ENCODE measurements around the gene LY6G6F. TPM values are rescaled to one million over a fixed set of nuclear protein-coding genes. Genes with fewer than 3 reads are reported as not detected.

LY6G6F gene
- total RNA-seq, 1 donor from 2014 or later: not detected

- Mint-ChIP-seq H3K27ac (ENCODE audit: unreplicated experiment) (peak overlapping the region; percentile 10), H3K4me1 (ENCODE audit: low read depth, unreplicated experiment) (peaks cover 9% of the 10 kb centered on the region), H3K4me3 (ENCODE audit: unreplicated experiment) (no peak overlapping the region), H3K27me3 (ENCODE audit: unreplicated experiment) (peaks cover 12% of the 10 kb centered on the region), H3K36me3 (ENCODE audit: unreplicated experiment) (no peaks in the 10 kb centered on the region), H3K9me3 (ENCODE audit: unreplicated experiment) (peaks cover 15% of the 10 kb centered on the region)
- DNase-seq: no peak
- TF ChIP-seq, protein P1, sequence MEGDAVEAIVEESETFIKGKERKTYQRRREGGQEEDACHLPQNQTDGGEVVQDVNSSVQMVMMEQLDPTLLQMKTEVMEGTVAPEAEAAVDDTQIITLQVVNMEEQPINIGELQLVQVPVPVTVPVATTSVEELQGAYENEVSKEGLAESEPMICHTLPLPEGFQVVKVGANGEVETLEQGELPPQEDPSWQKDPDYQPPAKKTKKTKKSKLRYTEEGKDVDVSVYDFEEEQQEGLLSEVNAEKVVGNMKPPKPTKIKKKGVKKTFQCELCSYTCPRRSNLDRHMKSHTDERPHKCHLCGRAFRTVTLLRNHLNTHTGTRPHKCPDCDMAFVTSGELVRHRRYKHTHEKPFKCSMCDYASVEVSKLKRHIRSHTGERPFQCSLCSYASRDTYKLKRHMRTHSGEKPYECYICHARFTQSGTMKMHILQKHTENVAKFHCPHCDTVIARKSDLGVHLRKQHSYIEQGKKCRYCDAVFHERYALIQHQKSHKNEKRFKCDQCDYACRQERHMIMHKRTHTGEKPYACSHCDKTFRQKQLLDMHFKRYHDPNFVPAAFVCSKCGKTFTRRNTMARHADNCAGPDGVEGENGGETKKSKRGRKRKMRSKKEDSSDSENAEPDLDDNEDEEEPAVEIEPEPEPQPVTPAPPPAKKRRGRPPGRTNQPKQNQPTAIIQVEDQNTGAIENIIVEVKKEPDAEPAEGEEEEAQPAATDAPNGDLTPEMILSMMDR (IDR thresholded peaks at IDR 0.05; ENCODE audit: partially characterized antibody, unreplicated experiment): no peak
Observed at GRCh38 chr6:31677955-31678354, 28.7 kb upstream of the LY6G6F start.

GRCh38 chr6:31680226-31681134 is 26.2 kb upstream of the LY6G6F start, which contains the start of gene LY6G5C:
TSS of gene LY6G5C (minus strand) at chr6:31681067. CDS start at chr6:31680373, 694 bp downstream.
- Mint-ChIP-seq H3K27me3 (ENCODE audit: unreplicated experiment) (peaks cover 12% of the 10 kb centered on the region), H3K4me3 (ENCODE audit: unreplicated experiment) (peak within 1 kb of the TSS; percentile 89), H3K36me3 (ENCODE audit: unreplicated experiment) (no peaks in the 10 kb centered on the region), H3K27ac (ENCODE audit: unreplicated experiment) (peak within 1 kb of the TSS; percentile 77), H3K4me1 (ENCODE audit: low read depth, unreplicated experiment) (peaks cover 12% of the 10 kb centered on the region), H3K9me3 (ENCODE audit: unreplicated experiment) (peaks cover 17% of the 10 kb centered on the region)
- peak; percentile 81 for DNase-seq
- TF ChIP-seq, protein P1 (IDR thresholded peaks at IDR 0.05; ENCODE audit: partially characterized antibody, unreplicated experiment): peak; percentile 45

DNA sequence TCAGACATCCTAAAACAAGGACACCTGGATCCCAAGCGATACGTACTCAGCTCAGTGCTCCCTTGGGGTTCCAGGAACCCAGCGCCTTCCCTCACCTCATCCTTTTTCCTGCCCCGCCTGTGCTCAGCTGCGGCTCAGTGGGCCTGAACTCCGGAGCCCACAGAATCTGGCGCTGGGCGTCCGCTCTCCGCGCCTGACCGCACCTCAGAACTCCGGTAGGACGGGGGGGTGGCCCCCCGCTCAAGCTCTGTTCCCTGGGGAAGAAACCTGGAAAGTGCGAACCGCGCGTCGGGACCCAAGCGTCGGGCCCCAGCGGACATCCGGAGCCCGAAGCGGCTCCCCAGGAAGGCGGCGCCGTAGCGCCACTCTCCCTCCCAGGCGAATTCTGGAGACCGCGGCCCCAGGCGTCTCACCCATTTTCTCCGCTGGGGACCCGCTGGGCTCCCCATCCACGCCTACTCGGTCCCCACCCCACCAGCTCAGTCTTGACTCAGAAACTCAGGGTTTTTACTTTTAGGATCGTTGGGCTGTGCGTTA is 25.5 kb upstream of the LY6G6F start:
- TF ChIP-seq, protein P1 (IDR thresholded peaks at IDR 0.05; ENCODE audit: partially characterized antibody, unreplicated experiment): no peak
- peak overlapping the region; percentile 89 for H3K4me3 Mint-ChIP-seq (ENCODE audit: unreplicated experiment)
- DNase-seq: no peak
- H3K4me1 Mint-ChIP-seq (ENCODE audit: low read depth, unreplicated experiment): peaks cover 12% of the 10 kb centered on the region
- H3K9me3 Mint-ChIP-seq (ENCODE audit: unreplicated experiment): peaks cover 19% of the 10 kb centered on the region
- no peak overlapping the region for H3K27ac Mint-ChIP-seq (ENCODE audit: unreplicated experiment)
- H3K27me3 Mint-ChIP-seq (ENCODE audit: unreplicated experiment): peaks cover 13% of the 10 kb centered on the region
- H3K36me3 Mint-ChIP-seq (ENCODE audit: unreplicated experiment): no peaks in the 10 kb centered on the region

GRCh38 chr6:31683591-31683990 is 23.1 kb upstream of the LY6G6F start:
- Mint-ChIP-seq H3K9me3 (ENCODE audit: unreplicated experiment) (peaks cover 17% of the 10 kb centered on the region), H3K27ac (ENCODE audit: unreplicated experiment) (no peak overlapping the region), H3K27me3 (ENCODE audit: unreplicated experiment) (peaks cover 11% of the 10 kb centered on the region), H3K36me3 (ENCODE audit: unreplicated experiment) (no peaks in the 10 kb centered on the region), H3K4me3 (ENCODE audit: unreplicated experiment) (peak overlapping the region; percentile 80), H3K4me1 (ENCODE audit: low read depth, unreplicated experiment) (peaks cover 12% of the 10 kb centered on the region)
- TF ChIP-seq, protein P1 (IDR thresholded peaks at IDR 0.05; ENCODE audit: partially characterized antibody, unreplicated experiment): no peak
- no peak for DNase-seq

GRCh38 chr6:31686483-31686882 is 20.2 kb upstream of the LY6G6F start:
- Mint-ChIP-seq H3K27ac (ENCODE audit: unreplicated experiment) (no peak overlapping the region), H3K9me3 (ENCODE audit: unreplicated experiment) (peaks cover 7% of the 10 kb centered on the region), H3K27me3 (ENCODE audit: unreplicated experiment) (peaks cover 5% of the 10 kb centered on the region), H3K36me3 (ENCODE audit: unreplicated experiment) (no peaks in the 10 kb centered on the region), H3K4me3 (ENCODE audit: unreplicated experiment) (no peak overlapping the region), H3K4me1 (ENCODE audit: low read depth, unreplicated experiment) (peaks cover 3% of the 10 kb centered on the region)
- TF ChIP-seq, protein P1 (IDR thresholded peaks at IDR 0.05; ENCODE audit: partially characterized antibody, unreplicated experiment): no peak
- no peak for DNase-seq

Measured in glutamatergic neuron (in vitro differentiated cells).